ENCODE measurements around the gene C15orf61. TPM values are rescaled to one million over a fixed set of nuclear protein-coding genes. Genes with fewer than 3 reads are reported as not detected.

Gene C15orf61
- total and polyA plus RNA-seq, 10 donors: 0.87 to 10.0 (median 3.4) TPM

DNA sequence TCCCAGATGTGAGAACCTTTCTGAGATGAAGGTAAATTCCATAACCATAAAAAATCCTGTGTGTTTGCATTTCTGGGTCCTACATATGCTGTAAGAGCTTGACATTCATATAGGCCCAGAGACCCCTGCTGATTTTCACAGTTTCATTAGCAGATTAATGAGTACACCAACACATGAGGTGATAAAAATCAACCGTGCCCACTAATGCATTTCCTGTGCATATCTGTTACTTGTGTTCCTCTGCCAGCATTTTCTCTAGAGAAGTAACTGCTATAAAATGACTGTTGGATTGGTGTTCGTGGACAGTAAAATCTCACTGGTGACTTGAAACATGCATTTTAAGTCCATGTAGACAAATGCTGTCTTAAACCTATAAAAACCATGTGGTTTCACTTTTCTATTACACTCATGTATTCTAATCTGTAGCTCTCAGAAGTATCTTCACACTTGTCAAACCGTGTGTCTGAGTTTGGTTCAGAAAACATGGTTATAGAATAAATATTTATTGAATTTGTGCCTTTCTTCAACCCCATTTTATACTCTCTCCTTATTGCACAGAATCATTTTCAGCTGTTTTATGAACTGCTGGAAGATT lies 36.1 kb downstream of the C15orf61 start:
- no peak overlapping the region for H3K27ac ChIP-seq
- no peak for DNase-seq
- peaks cover 0 to 74% (median 12%) of the 10 kb centered on the region in 6 donors for H3K36me3 ChIP-seq
- WGBS, 5 donors: 68 to 77% (median 73%) methylated on average over 3 of the region's 3 CpGs
- peaks cover 0 to 4% (median 0%) of the 10 kb centered on the region in 6 donors for H3K4me1 ChIP-seq
- intact Hi-C loops (cut with DNase I; ENCODE audit: low total_unique reads): no loop called here
- TF ChIP-seq POLR2AphosphoS5 (IDR thresholded peaks at IDR 0.05): no peak
- TF ChIP-seq, protein P1, sequence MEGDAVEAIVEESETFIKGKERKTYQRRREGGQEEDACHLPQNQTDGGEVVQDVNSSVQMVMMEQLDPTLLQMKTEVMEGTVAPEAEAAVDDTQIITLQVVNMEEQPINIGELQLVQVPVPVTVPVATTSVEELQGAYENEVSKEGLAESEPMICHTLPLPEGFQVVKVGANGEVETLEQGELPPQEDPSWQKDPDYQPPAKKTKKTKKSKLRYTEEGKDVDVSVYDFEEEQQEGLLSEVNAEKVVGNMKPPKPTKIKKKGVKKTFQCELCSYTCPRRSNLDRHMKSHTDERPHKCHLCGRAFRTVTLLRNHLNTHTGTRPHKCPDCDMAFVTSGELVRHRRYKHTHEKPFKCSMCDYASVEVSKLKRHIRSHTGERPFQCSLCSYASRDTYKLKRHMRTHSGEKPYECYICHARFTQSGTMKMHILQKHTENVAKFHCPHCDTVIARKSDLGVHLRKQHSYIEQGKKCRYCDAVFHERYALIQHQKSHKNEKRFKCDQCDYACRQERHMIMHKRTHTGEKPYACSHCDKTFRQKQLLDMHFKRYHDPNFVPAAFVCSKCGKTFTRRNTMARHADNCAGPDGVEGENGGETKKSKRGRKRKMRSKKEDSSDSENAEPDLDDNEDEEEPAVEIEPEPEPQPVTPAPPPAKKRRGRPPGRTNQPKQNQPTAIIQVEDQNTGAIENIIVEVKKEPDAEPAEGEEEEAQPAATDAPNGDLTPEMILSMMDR (IDR thresholded peaks at IDR 0.05 in 8 of 11, conservative IDR thresholded peaks at IDR 0.05 in 3 of 11): no peak
- TF ChIP-seq POLR2A (IDR thresholded peaks at IDR 0.05): no peak
- H3K27me3 ChIP-seq (replicated peaks in 1 of 7): no peaks in the 10 kb centered on the region
- H3K4me3 ChIP-seq: no peak overlapping the region
- peaks cover 0 to 5% (median 0%) of the 10 kb centered on the region in 8 donors for H3K9me3 ChIP-seq

DNA sequence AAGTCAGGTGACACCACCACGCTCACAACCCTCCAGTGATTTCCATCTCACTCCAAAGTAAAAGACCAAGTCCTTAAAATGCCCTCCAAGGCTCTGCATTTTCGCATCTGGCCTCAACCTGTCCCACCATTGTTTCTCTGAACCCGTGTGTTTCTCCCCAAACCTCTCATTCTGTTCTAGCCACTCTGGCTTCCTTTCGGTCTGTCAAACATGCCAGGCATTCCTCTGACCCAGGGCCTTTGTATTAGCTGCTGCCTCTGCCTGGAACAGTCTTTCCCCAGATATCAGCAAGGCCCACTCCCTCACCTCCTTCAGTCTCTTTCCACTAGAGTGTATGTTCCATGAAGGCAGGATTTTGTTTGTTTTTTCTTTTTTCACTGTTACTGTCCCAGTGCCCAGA lies 37.6 kb downstream of the C15orf61 start:
- H3K27ac ChIP-seq: no peak overlapping the region
- WGBS, 5 donors: 96 to 100% (median 97%) methylated on average over 4 of the region's 4 CpGs
- no peak for DNase-seq
- H3K4me1 ChIP-seq: peaks cover 0 to 4% (median 0%) of the 10 kb centered on the region in 6 donors
- intact Hi-C loops (cut with DNase I; ENCODE audit: low total_unique reads): no loop called here
- no peak for TF ChIP-seq POLR2AphosphoS5 (IDR thresholded peaks at IDR 0.05)
- TF ChIP-seq POLR2A (IDR thresholded peaks at IDR 0.05): no peak
- TF ChIP-seq, protein P1 (IDR thresholded peaks at IDR 0.05 in 8 of 11, conservative IDR thresholded peaks at IDR 0.05 in 3 of 11): no peak
- no peak overlapping the region for H3K4me3 ChIP-seq
- no peaks in the 10 kb centered on the region for H3K27me3 ChIP-seq (replicated peaks in 1 of 7)
- peaks cover 0 to 66% (median 8%) of the 10 kb centered on the region in 6 donors for H3K36me3 ChIP-seq
- peaks cover 0 to 5% (median 0%) of the 10 kb centered on the region in 8 donors for H3K9me3 ChIP-seq

DNA sequence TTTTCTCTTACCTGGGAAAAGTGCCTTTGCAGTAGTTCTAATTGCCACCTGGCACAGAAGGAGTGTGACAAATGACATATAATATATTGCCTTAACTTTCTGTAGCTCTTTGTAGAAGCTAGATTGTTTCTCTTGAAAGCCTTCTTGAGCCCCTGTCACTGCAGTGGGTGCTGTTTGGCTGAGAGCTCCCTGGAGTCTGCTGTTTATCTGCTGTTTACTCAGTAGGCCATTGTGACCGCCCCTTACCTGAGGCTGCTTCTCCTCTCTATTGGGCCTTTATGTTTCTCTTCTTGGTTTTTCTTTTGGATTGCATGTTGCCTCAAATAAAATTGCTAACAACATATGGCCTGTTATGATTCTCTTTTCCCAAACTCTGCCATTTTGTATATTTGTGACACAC lies 38.2 kb downstream of the C15orf61 start:
- no peak for DNase-seq
- no peaks in the 10 kb centered on the region for H3K27me3 ChIP-seq (replicated peaks in 1 of 7)
- peaks cover 0 to 5% (median 0%) of the 10 kb centered on the region in 8 donors for H3K9me3 ChIP-seq
- peaks cover 0 to 67% (median 8%) of the 10 kb centered on the region in 6 donors for H3K36me3 ChIP-seq
- WGBS, 5 donors: 90 to 100% (median 97%) methylated on average over 1 of the region's 1 CpG
- intact Hi-C loops (cut with DNase I; ENCODE audit: low total_unique reads): no loop called here
- H3K4me3 ChIP-seq: no peak overlapping the region
- peaks cover 0 to 7% (median under 1%) of the 10 kb centered on the region in 6 donors for H3K4me1 ChIP-seq
- TF ChIP-seq POLR2AphosphoS5 (IDR thresholded peaks at IDR 0.05): no peak
- TF ChIP-seq POLR2A (IDR thresholded peaks at IDR 0.05): no peak
- TF ChIP-seq, protein P1 (IDR thresholded peaks at IDR 0.05 in 8 of 11, conservative IDR thresholded peaks at IDR 0.05 in 3 of 11): no peak
- no peak overlapping the region for H3K27ac ChIP-seq

DNA sequence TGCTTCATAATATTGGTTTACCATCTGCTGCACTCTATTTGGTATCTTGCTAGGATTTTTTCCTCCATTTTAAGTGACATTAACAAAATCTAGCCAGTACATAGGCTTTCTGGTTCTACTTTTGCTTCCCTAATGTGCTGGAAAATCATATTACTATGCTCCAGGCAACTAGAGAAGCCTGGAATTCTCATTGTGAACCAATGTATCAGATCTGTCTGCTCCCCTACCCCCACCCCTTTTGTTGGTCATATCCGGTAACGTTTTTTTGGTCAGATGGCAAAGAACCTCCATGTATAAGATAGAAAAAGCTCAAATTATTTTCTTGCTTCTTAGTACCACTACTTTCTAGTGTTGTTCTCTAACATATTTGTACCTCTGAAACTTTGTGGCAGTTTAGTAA lies 38.6 kb downstream of the C15orf61 start:
- DNase-seq: no peak
- Histone ChIP-seq H3K9me3 (peaks cover 0 to 5% (median 0%) of the 10 kb centered on the region in 8 donors), H3K4me3 (no peak overlapping the region), H3K27me3 (replicated peaks in 1 of 7) (no peaks in the 10 kb centered on the region), H3K36me3 (peaks cover 0 to 64% (median 8%) of the 10 kb centered on the region in 6 donors), H3K27ac (no peak overlapping the region), H3K4me1 (peaks cover 0 to 11% (median 4%) of the 10 kb centered on the region in 6 donors)
- intact Hi-C loops (cut with DNase I; ENCODE audit: low total_unique reads): no loop called here
- TF ChIP-seq POLR2AphosphoS5 (IDR thresholded peaks at IDR 0.05) (no peak), POLR2A (IDR thresholded peaks at IDR 0.05) (no peak)
- TF ChIP-seq, protein P1 (IDR thresholded peaks at IDR 0.05 in 8 of 11, conservative IDR thresholded peaks at IDR 0.05 in 3 of 11): no peak
- 95 to 99% (median 98%) methylated on average over 2 of the region's 2 CpGs for WGBS, 5 donors

Measured in spleen (tissue), 11 donors.